GM11168 (cell line): ENCODE results near the gene ZC3H7A.

ENCODE experiments used
- in situ Hi-C: fragments of 300-500 bp; cut with MboI; formaldehyde crosslinking; loops from one replicate; pipeline ENCODE4 v1.12.0; 2022; ENCODE audit warnings: low sequenced_read_pairs; ENCODE audit not compliant: unreplicated experiment

ZC3H7A gene

DNA sequence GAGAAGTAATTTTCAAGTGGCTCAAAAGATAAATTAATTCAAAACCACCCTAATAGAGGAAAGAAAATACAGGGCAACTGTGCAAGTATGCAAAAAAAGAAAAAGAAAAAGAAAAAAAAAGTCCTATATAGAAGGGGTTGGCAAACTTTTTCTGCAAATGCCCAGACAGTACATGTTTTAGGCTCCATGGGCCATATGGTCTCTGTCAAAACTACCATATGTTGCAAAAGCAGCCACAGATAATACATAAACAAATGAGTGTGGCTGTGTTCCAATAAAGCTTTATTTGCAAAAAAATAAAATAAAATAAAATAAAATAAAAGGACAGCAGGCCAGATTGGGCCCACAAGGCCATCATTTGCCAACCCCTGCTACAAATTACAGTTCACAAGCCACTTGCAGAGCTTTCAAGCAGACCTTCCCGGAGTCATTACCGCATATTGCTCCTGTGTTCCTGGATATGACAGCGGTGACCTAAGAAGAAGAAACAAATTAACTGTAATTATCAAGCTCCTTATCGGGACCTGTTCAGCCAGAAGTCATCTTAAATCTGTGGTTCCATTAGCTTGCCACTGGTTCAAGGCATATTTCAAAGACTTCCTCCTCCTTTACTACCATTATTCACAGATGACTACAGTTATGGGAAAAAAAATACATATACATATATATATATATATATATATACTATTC lies 15.9 kb downstream of the ZC3H7A start:
- in situ Hi-C loops: no loop called here

DNA sequence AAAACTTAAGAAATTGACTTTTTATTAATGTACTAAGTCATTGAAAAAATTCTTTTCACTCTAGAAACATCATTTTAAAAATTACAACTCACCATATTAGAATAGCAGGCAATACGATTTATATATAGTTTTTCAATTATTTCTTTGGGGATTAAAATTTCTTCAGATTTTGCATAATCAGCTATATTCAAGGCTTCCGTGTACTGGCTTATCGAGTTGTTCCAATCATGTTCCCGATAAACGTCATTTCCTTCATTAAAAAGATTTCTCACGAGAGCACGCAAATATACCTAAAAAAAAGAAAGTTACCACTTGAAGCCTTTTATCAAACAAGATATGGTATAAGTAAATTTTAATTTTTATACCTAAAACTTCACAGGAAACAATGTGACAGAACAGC lies 18.0 kb downstream of the ZC3H7A start:
- in situ Hi-C loops: no loop called here

DNA sequence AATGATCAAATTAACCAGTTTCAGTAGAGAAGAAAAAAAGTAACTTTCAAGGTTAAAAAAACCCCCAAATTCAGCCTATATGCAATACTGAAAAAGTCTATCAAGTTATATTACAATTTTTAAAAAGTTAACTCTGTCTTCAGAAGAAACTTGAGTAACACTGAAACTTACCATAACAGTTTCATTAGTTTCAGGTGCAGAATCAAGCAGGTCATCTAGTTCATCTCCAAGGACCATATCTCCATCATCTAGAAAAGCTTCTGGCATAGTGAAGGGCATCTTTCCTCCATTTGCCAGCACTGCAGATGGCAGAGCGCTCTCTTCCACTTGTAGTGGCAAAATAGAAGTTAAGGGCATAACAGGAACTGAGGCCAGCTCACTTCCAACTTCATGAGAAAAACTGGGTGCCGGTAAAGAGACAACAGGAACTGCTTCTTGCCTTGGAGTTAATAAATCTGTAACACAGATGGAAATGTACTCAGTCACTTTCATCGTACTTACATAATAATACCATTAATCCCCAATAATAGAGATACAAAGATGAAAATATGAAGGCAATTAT lies 22.9 kb downstream of the ZC3H7A start:
- in situ Hi-C loops: no loop called here

DNA sequence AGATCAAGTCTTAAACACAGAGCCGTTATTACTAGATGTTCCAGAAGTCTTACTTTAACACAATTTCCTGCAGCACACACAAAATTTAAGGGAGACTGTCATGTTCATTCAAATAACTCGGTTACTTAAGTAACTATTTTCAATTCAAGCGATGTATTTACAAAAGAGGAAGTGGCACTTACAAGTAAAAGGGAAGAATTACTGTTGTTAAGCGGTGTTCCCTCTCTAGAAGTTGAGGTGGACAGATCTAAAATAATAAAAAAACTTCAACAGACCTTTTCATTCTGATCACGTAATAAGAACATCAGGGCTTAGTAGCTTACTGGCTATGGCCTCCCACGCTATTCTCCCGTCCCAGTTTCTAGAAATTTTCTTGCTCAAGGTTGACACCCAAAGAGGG lies 28.2 kb downstream of the ZC3H7A start:
- in situ Hi-C loops: no loop called here

DNA sequence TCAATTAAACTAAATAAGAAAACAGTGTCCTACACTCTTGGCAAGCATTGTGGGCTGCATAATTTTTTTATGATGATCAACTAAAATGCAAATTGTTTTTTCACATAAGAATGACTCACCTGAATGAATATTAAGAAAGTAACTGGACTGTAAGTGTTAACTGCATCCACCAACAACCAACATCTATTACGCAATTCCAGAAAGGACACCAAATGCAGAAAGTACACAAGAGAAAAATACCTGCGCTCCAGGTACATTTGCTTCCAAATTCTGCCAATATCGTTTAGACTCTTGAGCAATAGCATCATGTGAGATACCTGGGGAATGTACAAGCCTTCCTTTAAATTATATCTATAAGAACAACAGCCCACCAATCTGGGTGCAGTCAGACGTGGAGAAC lies 34.6 kb downstream of the ZC3H7A start:
- in situ Hi-C loops: no loop called here

- in situ Hi-C loops: no loop called here
These were observed 37.1 kb downstream of the ZC3H7A start for GRCh38 chr16:11759997-11760396.

- in situ Hi-C loops: no loop called here
These were observed 37.8 kb downstream of the ZC3H7A start for GRCh38 chr16:11759163-11759834.

- in situ Hi-C loops: no loop called here
These were observed 39.1 kb downstream of the ZC3H7A start for GRCh38 chr16:11757671-11758545.

- in situ Hi-C loops: no loop called here
These were observed 40.8 kb downstream of the ZC3H7A start for GRCh38 chr16:11756248-11756647.

GRCh38 chr16:11755022-11755760 lies 41.9 kb downstream of the ZC3H7A start:
- in situ Hi-C loops: no loop called here

DNA sequence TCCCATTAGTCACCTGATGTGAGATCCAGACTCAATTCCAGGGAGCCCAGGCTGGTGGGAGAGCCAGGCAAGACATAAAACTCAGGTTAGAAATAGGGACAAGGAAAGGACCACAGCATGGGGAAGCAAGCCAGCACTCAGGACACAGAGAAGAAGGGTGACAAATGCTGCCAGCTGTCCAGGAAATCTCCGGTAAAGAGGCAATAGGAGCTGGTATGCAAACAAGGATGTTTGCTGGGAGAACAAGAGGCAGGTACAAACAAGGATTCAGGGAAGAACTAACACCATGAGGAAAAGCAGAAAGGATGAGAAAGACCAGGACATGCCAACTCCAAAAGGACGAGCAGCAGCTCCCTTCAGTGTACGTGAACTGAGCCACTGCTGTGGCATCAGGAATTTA lies 44.2 kb downstream of the ZC3H7A start:
- in situ Hi-C loops: no loop called here

DNA sequence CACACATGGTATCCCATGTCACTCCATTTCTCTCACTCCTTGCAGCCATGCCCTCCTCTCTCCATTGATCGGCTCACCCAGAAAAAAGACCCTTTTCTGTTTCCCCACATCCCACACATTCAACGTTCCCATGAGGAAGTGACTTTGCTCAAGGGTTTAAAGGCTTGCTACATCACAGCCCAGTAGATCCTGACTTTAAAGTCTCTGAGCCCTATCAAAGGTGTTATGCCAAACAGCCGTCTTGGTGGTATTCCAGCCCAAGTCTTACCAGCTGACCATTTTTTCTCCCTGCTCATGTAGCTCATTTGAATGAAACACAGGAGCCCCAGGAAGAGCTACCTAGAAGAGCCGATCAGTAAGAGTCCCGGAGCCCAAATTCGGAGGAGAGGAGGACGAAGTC lies 47.0 kb downstream of the ZC3H7A start:
- in situ Hi-C loops: no loop called here

DNA sequence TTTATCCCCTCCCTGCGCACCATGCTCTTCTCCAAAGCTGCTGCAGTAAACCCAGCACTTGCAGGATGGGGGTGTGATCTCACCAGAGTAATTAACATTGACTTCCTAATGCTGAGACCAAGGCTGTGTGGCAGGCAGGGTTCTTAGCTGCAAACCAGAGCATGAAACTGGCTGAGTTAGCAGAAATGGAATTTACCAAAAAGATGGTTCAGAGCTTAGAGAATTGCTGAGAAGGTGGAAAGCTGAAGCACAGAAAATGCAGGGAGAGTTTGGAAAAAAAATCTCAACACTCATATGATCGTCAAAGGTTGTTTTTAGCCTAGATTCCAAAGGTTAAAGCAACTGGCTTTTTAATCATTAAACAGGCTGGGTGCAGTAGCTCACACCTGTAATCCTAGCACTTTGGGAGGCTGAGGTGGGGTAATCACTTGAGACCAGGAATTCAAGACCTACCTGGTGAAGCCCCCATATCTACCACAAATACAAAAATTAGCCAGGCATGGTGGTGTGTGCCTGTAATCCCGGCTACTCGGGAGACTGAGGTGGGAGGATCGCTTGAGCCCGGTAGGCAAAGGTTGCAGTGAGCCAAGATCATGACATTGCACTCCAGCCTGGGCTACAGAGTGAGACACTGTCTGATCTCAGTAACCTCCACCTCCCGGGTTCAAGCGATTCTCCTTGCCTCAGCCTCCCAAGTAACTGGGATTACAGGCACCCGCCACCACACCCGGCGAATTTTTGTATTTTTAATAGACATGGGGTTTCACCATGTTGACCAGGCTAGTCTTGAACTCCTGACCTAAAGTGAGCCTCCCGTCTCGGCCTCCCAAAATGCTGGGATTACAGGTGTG lies 48.4 kb downstream of the ZC3H7A start:
- in situ Hi-C loops: no loop called here

- in situ Hi-C loops: no loop called here
These were observed 49.1 kb downstream of the ZC3H7A start for GRCh38 chr16:11747949-11748403.

DNA sequence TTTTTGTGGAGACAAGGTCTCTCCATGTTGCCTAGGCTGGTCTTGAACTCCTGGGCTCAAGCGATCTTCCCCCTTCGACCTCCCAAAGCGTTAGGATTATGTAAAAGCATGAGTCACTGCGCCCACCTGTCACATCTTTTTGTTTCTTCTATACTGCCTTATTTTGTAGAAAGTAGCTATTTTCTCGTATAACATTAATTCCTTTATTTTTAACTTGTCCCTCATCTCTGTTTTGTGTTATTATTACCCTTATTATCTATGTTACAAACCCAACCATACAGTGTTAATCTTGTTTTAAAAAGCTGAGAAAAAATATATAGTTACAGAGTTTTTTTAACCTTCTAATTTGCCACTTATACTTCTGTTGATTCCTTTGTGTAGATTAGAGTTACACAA lies 53.0 kb downstream of the ZC3H7A start:
- in situ Hi-C loops: no loop called here

GRCh38 chr16:11743308-11744074 lies 53.6 kb downstream of the ZC3H7A start:
- in situ Hi-C loops: no loop called here

- in situ Hi-C loops: no loop called here
These were observed 54.3 kb downstream of the ZC3H7A start, which contains the start of gene TXNDC11 for GRCh38 chr16:11742536-11743307. TXNDC11 (minus strand) TSS chr16:11742857; CDS start chr16:11742730, 127 bp downstream.
